ENCODE data around the gene CLK1. TPM values are rescaled to one million over a fixed set of nuclear protein-coding genes. Genes with fewer than 3 reads are reported as not detected.

The CLK1 gene
- 48.5 and 50.0 TPM in 2 replicates for total RNA-seq

GRCh38 chr2:200864176-200865034 lies at the start of gene CLK1:
CLK1 (minus strand) TSS chr2:200864658; CDS start chr2:200861862, 2,796 bp downstream.

GRCh38 chr2:200888704-200889625 lies 24.5 kb upstream of the CLK1 start, which contains the start of the genes NIF3L1 and PPIL3:
NIF3L1 (plus strand) TSS chr2:200889371; CDS start chr2:200891944, 2,573 bp downstream.
PPIL3 (minus strand) TSS chr2:200889077; CDS start chr2:200887615, 1,462 bp downstream.

GRCh38 chr2:200811333-200812121 lies 52.9 kb downstream of the CLK1 start, which contains the start of gene BZW1:
BZW1 (plus strand) TSS chr2:200811910; CDS start chr2:200813218, 1,308 bp downstream.

Small RNAs within 50 kb of the gene (small RNA-seq; reads per million reads assigned to genes)
- gene RF00019, result not detected
- not detected for gene RNA5SP115
- gene RNU6-312P, result not detected
- gene RNU6-31P, result not detected
- not detected for gene RNU6-762P

Other genes with a start within 250 kb of the CLK1 start
- gene BZW1, start 52.7 kb downstream of the CLK1 start, total RNA-seq, result 746 and 850 TPM in 2 replicates
- gene PPIL3, start 24.4 kb upstream of the CLK1 start, total RNA-seq, result 33.6 and 35.3 TPM in 2 replicates
- 27.9 and 37.1 TPM in 2 replicates for gene NIF3L1, start 24.7 kb upstream of the CLK1 start, total RNA-seq
- gene ORC2, start 99.0 kb upstream of the CLK1 start, total RNA-seq, result 11.0 and 17.0 TPM in 2 replicates
- 6.2 and 8.2 TPM in 2 replicates for gene HYCC2, start 207.0 kb upstream of the CLK1 start, total RNA-seq
- gene NDUFB3, start 207.3 kb upstream of the CLK1 start, total RNA-seq, result 40.8 and 45.5 TPM in 2 replicates

Data from subcutaneous preadipocyte (primary cell).